ENCODE data around the gene NT5M.

Gene NT5M

GRCh38 chr17:17370711-17371110, 67.5 kb downstream of the NT5M start:
- Histone ChIP-seq H3K27me3 (ENCODE audit: insufficient read depth, low read length, poor library complexity) (no peaks in the 10 kb centered on the region), H3K18ac (ENCODE audit: low read length) (no peak overlapping the region), H4K8ac (ENCODE audit: low read depth, low read length) (no peak overlapping the region), H3K4me3 (ENCODE audit: low read length) (no peak overlapping the region), H3K56ac (ENCODE audit: low read length) (no peak overlapping the region), H2AK5ac (ENCODE audit: low read length) (no peak overlapping the region), H3K79me1 (ENCODE audit: low read length) (no peaks in the 10 kb centered on the region), H3K9ac (ENCODE audit: low read length) (no peak overlapping the region), H3K23ac (ENCODE audit: low read length) (no peak overlapping the region), H3K36me3 (ENCODE audit: control insufficient read depth, insufficient read depth, low read length) (no peaks in the 10 kb centered on the region), H3K4me2 (ENCODE audit: low read length) (no peak overlapping the region), H3K27ac (ENCODE audit: low read depth, low read length) (no peak overlapping the region), H2BK15ac (replicated peaks; ENCODE audit: low read depth) (no peak overlapping the region), H2BK120ac (ENCODE audit: low read depth, low read length) (no peak overlapping the region), H4K5ac (ENCODE audit: low read length) (no peak overlapping the region), H3K79me2 (ENCODE audit: control insufficient read depth, insufficient read depth, low read length) (no peaks in the 10 kb centered on the region), H3K4ac (ENCODE audit: low read depth, low read length) (no peak overlapping the region), H3K4me1 (ENCODE audit: control insufficient read depth, low read depth, low read length) (no peaks in the 10 kb centered on the region), H2BK5ac (ENCODE audit: low read length) (no peak overlapping the region)
- WGBS (ENCODE audit: extremely low coverage, insufficient coverage, low lambda C conversion rate): no CpG with 5 or more reads among the region's 6 CpGs
- no peak for DNase-seq

DNA sequence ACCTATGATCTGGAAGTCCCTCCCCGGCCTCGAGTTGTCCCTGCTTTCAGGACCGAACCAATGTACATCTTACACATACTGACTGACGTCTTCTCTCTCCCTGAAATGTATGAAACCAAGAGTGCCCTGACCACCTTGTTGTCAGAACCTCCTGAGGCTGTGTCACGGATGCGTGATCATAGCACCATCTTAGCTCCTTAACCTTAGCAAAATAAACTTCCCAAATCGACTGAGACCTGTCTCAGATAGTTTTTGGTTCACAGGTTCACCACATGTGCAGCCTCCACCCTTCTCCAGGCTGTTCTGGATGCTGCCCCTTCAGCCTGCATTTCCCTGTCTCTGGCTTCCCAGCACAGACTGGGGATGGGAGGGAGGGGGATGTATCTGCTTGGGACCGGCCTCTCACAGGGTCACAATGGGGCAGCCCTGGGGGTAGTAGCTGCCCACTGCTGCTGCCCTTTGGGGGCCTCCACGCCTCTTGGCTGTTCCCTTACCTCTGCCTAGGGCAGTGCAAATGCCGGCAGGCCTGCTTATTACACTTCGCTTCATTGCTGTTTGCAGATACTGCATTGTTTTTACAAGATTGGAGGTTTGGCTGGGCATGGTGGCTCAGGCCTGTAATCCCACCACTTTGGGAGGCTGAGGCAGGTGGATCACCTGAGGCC, 69.8 kb downstream of the NT5M start:
- H3K4me2 ChIP-seq (ENCODE audit: low read length): no peak overlapping the region
- no peaks in the 10 kb centered on the region for H3K79me1 ChIP-seq (ENCODE audit: low read length)
- no peak overlapping the region for H3K56ac ChIP-seq (ENCODE audit: low read length)
- H2BK15ac ChIP-seq (replicated peaks; ENCODE audit: low read depth): no peak overlapping the region
- no peaks in the 10 kb centered on the region for H3K79me2 ChIP-seq (ENCODE audit: control insufficient read depth, insufficient read depth, low read length)
- no peaks in the 10 kb centered on the region for H3K4me1 ChIP-seq (ENCODE audit: control insufficient read depth, low read depth, low read length)
- no peak overlapping the region for H4K5ac ChIP-seq (ENCODE audit: low read length)
- no peak overlapping the region for H4K8ac ChIP-seq (ENCODE audit: low read depth, low read length)
- H2BK120ac ChIP-seq (ENCODE audit: low read depth, low read length): no peak overlapping the region
- WGBS (ENCODE audit: extremely low coverage, insufficient coverage, low lambda C conversion rate): no CpG with 5 or more reads among the region's 11 CpGs
- H3K36me3 ChIP-seq (ENCODE audit: control insufficient read depth, insufficient read depth, low read length): no peaks in the 10 kb centered on the region
- no peak overlapping the region for H2BK5ac ChIP-seq (ENCODE audit: low read length)
- no peak overlapping the region for H3K9ac ChIP-seq (ENCODE audit: low read length)
- H3K27me3 ChIP-seq (ENCODE audit: insufficient read depth, low read length, poor library complexity): no peaks in the 10 kb centered on the region
- H3K27ac ChIP-seq (ENCODE audit: low read depth, low read length): no peak overlapping the region
- H3K4ac ChIP-seq (ENCODE audit: low read depth, low read length): no peak overlapping the region
- H3K23ac ChIP-seq (ENCODE audit: low read length): no peak overlapping the region
- no peak overlapping the region for H3K18ac ChIP-seq (ENCODE audit: low read length)
- no peak overlapping the region for H2AK5ac ChIP-seq (ENCODE audit: low read length)
- no peak for DNase-seq
- H3K4me3 ChIP-seq (ENCODE audit: low read length): no peak overlapping the region

- Histone ChIP-seq H2AK5ac (ENCODE audit: low read length) (no peak overlapping the region), H3K4ac (ENCODE audit: low read depth, low read length) (no peak overlapping the region), H3K79me1 (ENCODE audit: low read length) (no peaks in the 10 kb centered on the region), H3K23ac (ENCODE audit: low read length) (no peak overlapping the region), H4K8ac (ENCODE audit: low read depth, low read length) (no peak overlapping the region), H3K4me3 (ENCODE audit: low read length) (no peak overlapping the region), H3K27me3 (ENCODE audit: insufficient read depth, low read length, poor library complexity) (no peaks in the 10 kb centered on the region), H3K79me2 (ENCODE audit: control insufficient read depth, insufficient read depth, low read length) (no peaks in the 10 kb centered on the region), H3K9ac (ENCODE audit: low read length) (no peak overlapping the region), H3K4me2 (ENCODE audit: low read length) (no peak overlapping the region), H3K36me3 (ENCODE audit: control insufficient read depth, insufficient read depth, low read length) (no peaks in the 10 kb centered on the region), H4K5ac (ENCODE audit: low read length) (no peak overlapping the region), H2BK15ac (replicated peaks; ENCODE audit: low read depth) (no peak overlapping the region), H2BK5ac (ENCODE audit: low read length) (no peak overlapping the region), H2BK120ac (ENCODE audit: low read depth, low read length) (no peak overlapping the region), H3K4me1 (ENCODE audit: control insufficient read depth, low read depth, low read length) (no peaks in the 10 kb centered on the region), H3K27ac (ENCODE audit: low read depth, low read length) (no peak overlapping the region), H3K56ac (ENCODE audit: low read length) (no peak overlapping the region), H3K18ac (ENCODE audit: low read length) (no peak overlapping the region)
- WGBS (ENCODE audit: extremely low coverage, insufficient coverage, low lambda C conversion rate): no CpG with 5 or more reads among the region's 6 CpGs
- DNase-seq: no peak
Observed at GRCh38 chr17:17375841-17376240, 72.7 kb downstream of the NT5M start.

DNA sequence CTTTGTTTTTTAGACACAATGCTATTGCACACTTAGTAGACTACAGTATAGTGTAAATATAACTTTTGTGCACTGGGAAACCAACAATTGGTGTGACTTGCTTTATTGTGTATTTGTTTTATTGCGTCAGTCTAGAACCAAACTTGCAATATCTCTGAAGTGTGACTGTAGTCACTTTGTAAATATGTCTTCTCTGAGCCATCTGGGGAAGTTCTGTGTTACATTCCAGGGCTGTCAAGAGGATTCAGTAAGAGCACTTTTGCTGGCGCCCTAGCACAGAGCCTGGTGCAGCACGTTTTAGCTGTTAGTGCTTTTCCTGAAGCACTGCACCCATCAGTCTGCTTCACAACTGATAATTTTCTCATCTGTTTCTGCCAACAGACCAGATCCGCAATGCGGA, 73.2 kb downstream of the NT5M start:
- Histone ChIP-seq H2BK120ac (ENCODE audit: low read depth, low read length) (no peak overlapping the region), H3K4me3 (ENCODE audit: low read length) (no peak overlapping the region), H2BK15ac (replicated peaks; ENCODE audit: low read depth) (no peak overlapping the region), H3K79me1 (ENCODE audit: low read length) (no peaks in the 10 kb centered on the region), H3K4ac (ENCODE audit: low read depth, low read length) (no peak overlapping the region), H4K5ac (ENCODE audit: low read length) (no peak overlapping the region), H2BK5ac (ENCODE audit: low read length) (no peak overlapping the region), H3K18ac (ENCODE audit: low read length) (no peak overlapping the region), H4K8ac (ENCODE audit: low read depth, low read length) (no peak overlapping the region), H3K27ac (ENCODE audit: low read depth, low read length) (no peak overlapping the region), H3K23ac (ENCODE audit: low read length) (no peak overlapping the region), H3K9ac (ENCODE audit: low read length) (no peak overlapping the region), H3K27me3 (ENCODE audit: insufficient read depth, low read length, poor library complexity) (no peaks in the 10 kb centered on the region), H3K4me2 (ENCODE audit: low read length) (no peak overlapping the region), H3K36me3 (ENCODE audit: control insufficient read depth, insufficient read depth, low read length) (no peaks in the 10 kb centered on the region), H3K4me1 (ENCODE audit: control insufficient read depth, low read depth, low read length) (no peaks in the 10 kb centered on the region), H2AK5ac (ENCODE audit: low read length) (no peak overlapping the region), H3K56ac (ENCODE audit: low read length) (no peak overlapping the region), H3K79me2 (ENCODE audit: control insufficient read depth, insufficient read depth, low read length) (no peaks in the 10 kb centered on the region)
- WGBS (ENCODE audit: extremely low coverage, insufficient coverage, low lambda C conversion rate): no CpG with 5 or more reads among the region's 5 CpGs
- no peak for DNase-seq

DNA sequence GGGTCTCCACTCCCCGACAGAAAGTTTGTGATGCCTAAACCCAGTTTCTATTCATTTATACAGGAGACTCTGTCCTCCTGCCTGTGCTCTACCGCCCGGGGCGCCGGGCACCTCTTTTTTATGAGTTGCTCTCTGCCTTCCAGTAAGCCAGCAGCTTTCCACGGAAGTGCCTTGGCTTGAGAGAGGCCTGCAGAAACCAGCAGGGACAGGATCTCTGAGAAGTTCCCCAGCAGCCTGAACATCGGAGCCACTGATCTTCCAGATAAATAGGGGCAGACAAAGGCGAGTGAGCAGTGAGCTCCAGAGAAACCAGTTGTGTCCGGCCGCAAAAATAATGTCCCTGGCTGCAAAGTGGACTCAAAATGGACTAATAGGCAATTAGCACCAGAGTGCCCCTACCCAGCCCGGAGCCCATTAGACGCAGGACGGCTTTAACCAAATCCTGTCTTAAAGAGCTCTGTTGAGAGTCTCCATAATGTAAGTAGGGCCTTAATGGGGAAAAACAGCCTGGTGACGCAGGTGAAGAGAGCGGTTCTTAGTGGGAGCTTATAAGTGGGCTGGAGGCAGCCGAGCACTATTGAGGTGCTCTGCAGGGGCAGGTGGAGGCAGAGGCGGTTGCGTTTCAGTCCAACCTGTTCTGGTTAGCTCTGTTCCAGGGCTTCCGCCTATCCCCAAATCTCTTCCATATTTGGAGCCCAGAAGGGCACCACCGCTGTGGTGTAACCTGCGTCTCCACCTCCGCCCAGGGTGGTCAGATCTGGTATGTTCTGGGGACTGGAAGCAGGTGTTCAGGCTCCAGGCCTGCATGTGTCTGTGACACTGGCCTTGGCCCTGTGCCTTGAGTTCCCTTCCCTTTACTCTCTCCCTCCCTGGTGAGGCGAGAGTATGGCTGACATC, 74.1 kb downstream of the NT5M start:
- Histone ChIP-seq H3K18ac (ENCODE audit: low read length) (no peak overlapping the region), H3K36me3 (ENCODE audit: control insufficient read depth, insufficient read depth, low read length) (no peaks in the 10 kb centered on the region), H3K56ac (ENCODE audit: low read length) (no peak overlapping the region), H3K27ac (ENCODE audit: low read depth, low read length) (no peak overlapping the region), H2AK5ac (ENCODE audit: low read length) (no peak overlapping the region), H2BK15ac (replicated peaks; ENCODE audit: low read depth) (no peak overlapping the region), H3K79me1 (ENCODE audit: low read length) (no peaks in the 10 kb centered on the region), H2BK120ac (ENCODE audit: low read depth, low read length) (no peak overlapping the region), H3K4me1 (ENCODE audit: control insufficient read depth, low read depth, low read length) (no peaks in the 10 kb centered on the region), H3K9ac (ENCODE audit: low read length) (no peak overlapping the region), H3K23ac (ENCODE audit: low read length) (no peak overlapping the region), H3K4me2 (ENCODE audit: low read length) (no peak overlapping the region), H2BK5ac (ENCODE audit: low read length) (no peak overlapping the region), H4K5ac (ENCODE audit: low read length) (no peak overlapping the region), H3K4me3 (ENCODE audit: low read length) (no peak overlapping the region), H3K27me3 (ENCODE audit: insufficient read depth, low read length, poor library complexity) (no peaks in the 10 kb centered on the region), H4K8ac (ENCODE audit: low read depth, low read length) (no peak overlapping the region), H3K4ac (ENCODE audit: low read depth, low read length) (no peak overlapping the region), H3K79me2 (ENCODE audit: control insufficient read depth, insufficient read depth, low read length) (no peaks in the 10 kb centered on the region)
- no peak for DNase-seq
- WGBS (ENCODE audit: extremely low coverage, insufficient coverage, low lambda C conversion rate): no CpG with 5 or more reads among the region's 23 CpGs
